Rectal smooth muscle tissue (tissue), 1 donor: ENCODE measurements around the gene GPR162.

ENCODE experiments used
- H3K27ac ChIP-seq: one replicate; pipeline ENCODE4 v1.7.0; 2013; ENCODE audit warnings: low read depth, low read length, inconsistent platforms
- H3K27me3 ChIP-seq: one replicate; pipeline ENCODE4 v1.7.0; 2013; ENCODE audit warnings: low read length; ENCODE audit not compliant: control insufficient read depth, insufficient read depth
- H3K36me3 ChIP-seq: one replicate; pipeline ENCODE4 v1.7.0; 2013; ENCODE audit warnings: low read length; ENCODE audit not compliant: control insufficient read depth, insufficient read depth
- H3K4me1 ChIP-seq: one replicate; pipeline ENCODE4 v1.7.0; 2013; ENCODE audit warnings: low read length; ENCODE audit not compliant: control insufficient read depth, insufficient read depth
- H3K4me3 ChIP-seq: one replicate; pipeline ENCODE4 v1.7.0; 2013; ENCODE audit warnings: low read length
- H3K9ac ChIP-seq: one replicate; pipeline ENCODE4 v1.7.0; 2013; ENCODE audit warnings: low read length

GPR162 gene

DNA sequence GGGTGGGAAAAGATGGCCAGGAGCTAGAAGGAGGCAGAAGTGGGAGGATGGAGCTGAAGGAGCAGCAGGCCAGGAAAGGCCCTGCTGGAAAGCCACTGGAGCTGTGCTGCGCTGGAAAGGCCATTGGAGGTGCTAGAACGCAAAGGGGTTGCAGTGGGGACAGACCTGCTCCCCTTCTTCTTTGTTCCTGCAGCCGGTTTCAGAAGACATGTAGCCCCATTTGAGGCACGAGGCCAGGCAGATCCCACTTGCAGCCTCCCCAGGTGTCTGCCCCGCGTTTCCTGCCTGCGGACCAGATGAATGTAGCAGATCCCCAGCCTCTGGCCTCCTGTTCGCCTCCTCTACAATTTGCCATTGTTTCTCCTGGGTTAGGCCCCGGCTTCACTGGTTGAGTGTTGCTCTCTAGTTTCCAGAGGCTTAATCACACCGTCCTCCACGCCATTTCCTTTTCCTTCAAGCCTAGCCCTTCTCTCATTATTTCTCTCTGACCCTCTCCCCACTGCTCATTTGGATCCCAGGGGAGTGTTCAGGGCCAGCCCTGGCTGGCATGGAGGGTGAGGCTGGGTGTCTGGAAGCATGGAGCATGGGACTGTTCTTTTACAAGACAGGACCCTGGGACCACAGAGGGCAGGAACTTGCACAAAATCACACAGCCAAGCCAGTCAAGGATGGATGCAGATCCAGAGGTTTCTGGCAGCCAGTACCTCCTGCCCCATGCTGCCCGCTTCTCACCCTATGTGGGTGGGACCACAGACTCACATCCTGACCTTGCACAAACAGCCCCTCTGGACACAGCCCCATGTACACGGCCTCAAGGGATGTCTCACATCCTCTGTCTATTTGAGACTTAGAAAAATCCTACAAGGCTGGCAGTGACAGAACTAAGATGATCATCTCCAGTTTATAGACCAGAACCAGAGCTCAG lies 2.3 kb upstream of the GPR162 start:
- Histone ChIP-seq H3K27ac (no peak overlapping the region), H3K36me3 (no peaks in the 10 kb centered on the region), H3K4me1 (peaks cover 3% of the 10 kb centered on the region), H3K4me3 (no peak overlapping the region), H3K27me3 (peaks cover 6% of the 10 kb centered on the region), H3K9ac (no peak overlapping the region)

DNA sequence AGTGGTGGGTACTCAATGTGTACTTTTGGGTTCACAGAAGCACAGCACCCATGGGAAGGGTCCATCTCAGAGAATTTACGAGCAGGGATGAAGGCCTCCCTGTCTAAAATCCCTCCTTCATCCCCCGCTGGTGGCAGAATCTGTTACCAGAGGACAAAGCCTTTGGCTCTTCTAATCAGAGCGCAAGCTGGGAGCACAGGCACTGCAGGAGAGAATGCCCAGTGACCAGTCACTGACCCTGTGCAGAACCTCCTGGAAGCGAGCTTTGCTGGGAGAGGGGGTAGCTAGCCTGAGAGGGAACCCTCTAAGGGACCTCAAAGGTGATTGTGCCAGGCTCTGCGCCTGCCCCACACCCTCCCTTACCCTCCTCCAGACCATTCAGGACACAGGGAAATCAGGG lies 1.5 kb upstream of the GPR162 start:
- Histone ChIP-seq H3K4me1 (peaks cover 7% of the 10 kb centered on the region), H3K4me3 (no peak overlapping the region), H3K36me3 (no peaks in the 10 kb centered on the region), H3K9ac (no peak overlapping the region), H3K27me3 (peaks cover 9% of the 10 kb centered on the region), H3K27ac (no peak overlapping the region)

DNA sequence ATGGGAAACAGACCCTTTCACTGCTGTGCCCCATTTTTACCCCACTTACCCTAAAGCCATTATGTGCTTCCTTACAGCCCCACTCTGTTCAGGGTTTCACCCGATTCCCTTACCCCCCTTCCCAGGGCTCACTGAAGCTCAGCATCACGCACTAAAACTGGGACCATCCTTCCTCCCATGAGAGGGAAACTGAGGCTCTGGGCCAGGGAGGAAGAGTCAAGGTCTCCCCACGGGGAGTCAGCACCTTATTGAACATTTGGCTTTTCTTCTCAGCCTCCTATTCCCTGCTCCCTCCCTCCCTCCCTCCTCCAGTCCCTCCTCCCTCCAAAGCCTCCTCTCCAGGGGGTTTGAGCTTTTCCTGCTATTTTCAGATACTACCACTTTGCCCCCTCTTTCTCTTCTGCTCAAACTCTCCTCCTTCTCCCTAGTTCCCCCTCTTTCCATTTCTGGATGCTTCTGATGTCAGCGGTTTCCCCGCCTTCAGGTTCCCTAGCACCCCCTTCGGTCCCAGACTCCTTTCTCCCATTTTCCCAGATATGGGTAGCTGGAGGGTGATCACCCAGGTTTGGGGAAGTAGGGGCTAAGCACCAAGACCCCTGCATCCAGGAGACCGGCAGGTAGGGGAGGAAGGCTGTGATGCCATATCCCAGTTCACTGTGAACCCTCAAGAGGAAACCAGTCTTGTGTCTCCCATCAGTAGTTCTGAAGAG lies 960 bp downstream of the GPR162 start:
- Histone ChIP-seq H3K4me3 (peak overlapping the region; percentile 69), H3K36me3 (no peaks in the 10 kb centered on the region), H3K27ac (no peak overlapping the region), H3K9ac (no peak overlapping the region), H3K4me1 (peaks cover 18% of the 10 kb centered on the region), H3K27me3 (peaks cover 9% of the 10 kb centered on the region)

DNA sequence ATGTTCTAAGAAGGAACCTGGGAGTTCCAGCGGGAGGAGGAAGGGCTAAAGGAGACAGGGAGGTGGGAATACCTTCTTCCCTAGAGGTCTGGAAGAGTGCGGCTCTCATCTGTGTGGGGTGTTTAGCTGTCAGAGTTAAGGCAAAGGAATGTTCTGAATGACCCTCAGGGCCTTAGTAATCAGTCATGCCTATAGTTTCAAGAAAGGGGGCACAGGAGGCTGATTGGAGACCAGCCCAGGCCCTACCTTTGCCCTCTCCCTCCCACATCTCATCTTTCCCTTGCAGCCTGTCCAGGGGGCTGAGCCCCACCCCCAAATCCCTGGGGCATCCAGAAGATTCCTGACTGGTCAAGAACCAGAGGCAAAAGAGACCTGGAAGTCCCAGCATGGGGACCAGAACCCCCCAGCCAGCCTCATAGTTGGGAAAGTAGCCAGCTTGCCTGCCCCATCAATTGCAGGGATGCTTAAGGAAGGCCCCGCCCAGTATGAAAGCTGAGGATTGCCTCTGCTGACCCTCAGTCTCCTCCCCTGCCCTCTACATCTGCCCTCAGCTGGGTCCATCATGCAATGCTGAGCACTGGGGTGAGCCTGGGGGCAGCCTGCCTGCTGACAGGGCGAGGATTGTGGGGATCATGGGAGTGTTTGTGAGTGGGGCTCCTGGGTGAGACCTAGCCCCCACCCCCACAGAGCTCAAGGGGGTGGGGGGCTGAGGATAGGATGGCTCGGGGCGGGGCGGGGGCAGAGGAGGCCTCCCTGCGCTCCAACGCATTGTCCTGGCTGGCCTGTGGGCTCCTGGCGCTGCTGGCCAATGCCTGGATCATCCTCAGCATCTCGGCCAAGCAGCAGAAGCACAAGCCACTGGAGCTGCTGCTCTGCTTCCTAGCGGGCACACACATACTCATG lies 1.8 kb downstream of the GPR162 start:
- Histone ChIP-seq H3K27me3 (peaks cover 9% of the 10 kb centered on the region), H3K36me3 (no peaks in the 10 kb centered on the region), H3K27ac (no peak overlapping the region), H3K4me3 (no peak overlapping the region), H3K9ac (no peak overlapping the region), H3K4me1 (peaks cover 18% of the 10 kb centered on the region)

DNA sequence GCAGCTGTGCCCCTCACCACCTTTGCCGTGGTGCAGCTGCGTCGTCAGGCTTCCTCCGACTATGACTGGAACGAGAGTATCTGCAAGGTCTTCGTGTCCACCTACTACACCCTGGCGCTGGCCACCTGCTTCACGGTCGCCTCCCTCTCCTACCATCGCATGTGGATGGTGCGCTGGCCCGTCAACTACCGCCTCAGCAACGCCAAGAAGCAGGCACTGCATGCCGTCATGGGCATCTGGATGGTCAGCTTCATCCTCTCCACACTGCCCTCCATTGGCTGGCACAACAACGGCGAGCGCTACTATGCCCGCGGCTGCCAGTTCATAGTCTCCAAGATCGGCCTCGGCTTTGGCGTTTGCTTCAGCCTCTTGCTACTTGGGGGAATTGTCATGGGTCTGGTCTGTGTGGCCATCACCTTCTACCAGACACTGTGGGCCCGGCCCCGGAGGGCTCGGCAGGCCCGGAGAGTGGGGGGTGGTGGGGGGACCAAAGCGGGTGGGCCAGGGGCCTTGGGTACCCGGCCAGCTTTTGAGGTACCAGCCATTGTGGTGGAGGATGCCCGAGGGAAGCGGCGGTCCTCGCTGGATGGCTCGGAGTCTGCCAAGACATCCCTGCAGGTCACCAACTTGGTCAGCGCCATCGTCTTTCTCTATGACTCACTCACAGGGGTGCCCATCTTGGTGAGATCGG lies 2.6 kb downstream of the GPR162 start:
- Histone ChIP-seq H3K36me3 (no peaks in the 10 kb centered on the region), H3K4me1 (peaks cover 18% of the 10 kb centered on the region), H3K27me3 (peaks cover 9% of the 10 kb centered on the region), H3K9ac (no peak overlapping the region), H3K27ac (no peak overlapping the region), H3K4me3 (no peak overlapping the region)

DNA sequence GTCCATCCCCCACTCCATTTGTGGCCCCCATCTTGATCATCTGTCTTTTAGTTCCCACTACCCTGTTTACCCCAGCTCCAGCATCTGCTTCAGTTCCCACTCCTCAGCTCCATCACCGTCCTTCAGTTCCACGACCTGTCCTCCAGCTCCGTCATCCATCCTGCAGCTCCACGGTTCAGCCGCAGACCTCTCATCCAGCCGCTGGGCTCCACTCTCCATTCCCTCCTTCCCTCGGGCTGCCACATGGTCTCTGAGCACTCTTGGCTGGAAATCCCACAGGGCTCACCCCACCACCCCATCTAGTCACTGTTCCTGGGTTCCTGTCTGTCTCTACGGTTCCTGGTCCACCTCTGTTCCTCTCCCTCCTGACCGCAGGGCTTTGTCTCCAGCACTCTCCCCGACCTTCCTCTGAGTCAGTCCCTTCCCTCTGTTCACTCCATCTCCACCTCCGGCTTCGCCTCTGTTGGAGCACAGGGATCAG lies 3.3 kb downstream of the GPR162 start:
- Histone ChIP-seq H3K4me3 (no peak overlapping the region), H3K27ac (no peak overlapping the region), H3K36me3 (no peaks in the 10 kb centered on the region), H3K9ac (no peak overlapping the region), H3K27me3 (peaks cover 9% of the 10 kb centered on the region), H3K4me1 (peaks cover 18% of the 10 kb centered on the region)

DNA sequence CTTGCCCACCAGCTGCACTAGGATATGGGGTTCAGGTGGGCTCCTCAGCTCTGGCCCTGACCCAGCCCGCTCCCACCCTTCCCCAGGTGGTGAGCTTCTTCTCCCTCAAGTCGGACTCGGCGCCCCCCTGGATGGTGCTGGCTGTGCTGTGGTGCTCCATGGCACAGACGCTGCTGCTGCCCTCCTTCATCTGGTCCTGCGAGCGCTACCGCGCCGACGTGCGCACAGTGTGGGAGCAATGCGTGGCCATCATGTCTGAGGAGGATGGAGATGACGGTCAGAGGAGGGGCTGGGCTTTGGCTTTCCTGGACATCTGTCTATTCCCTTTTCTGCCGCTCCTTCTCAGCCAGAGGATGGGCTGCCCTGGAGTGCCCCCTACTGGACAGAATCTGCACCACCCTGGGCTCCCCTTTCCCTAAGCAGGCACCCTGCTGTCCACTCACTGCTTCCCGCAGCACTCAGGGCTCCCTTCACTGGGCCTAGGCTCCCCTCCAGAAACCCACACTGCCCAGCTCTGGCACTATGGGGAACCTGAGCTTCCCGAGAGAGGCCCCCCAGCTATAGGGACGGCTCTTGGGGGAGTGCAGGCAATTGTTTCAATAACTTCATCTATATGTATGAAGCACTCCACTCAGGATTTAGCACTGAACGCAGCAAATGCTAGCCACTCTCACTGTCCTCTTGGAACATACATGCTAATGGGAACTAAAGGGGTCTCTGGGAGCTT lies 3.9 kb downstream of the GPR162 start:
- H3K27me3 ChIP-seq = peaks cover 5% of the 10 kb centered on the region
- no peak overlapping the region for H3K27ac ChIP-seq
- H3K4me3 ChIP-seq = peak overlapping the region; percentile 46
- no peak overlapping the region for H3K9ac ChIP-seq
- peaks cover 18% of the 10 kb centered on the region for H3K4me1 ChIP-seq
- H3K36me3 ChIP-seq = no peaks in the 10 kb centered on the region

DNA sequence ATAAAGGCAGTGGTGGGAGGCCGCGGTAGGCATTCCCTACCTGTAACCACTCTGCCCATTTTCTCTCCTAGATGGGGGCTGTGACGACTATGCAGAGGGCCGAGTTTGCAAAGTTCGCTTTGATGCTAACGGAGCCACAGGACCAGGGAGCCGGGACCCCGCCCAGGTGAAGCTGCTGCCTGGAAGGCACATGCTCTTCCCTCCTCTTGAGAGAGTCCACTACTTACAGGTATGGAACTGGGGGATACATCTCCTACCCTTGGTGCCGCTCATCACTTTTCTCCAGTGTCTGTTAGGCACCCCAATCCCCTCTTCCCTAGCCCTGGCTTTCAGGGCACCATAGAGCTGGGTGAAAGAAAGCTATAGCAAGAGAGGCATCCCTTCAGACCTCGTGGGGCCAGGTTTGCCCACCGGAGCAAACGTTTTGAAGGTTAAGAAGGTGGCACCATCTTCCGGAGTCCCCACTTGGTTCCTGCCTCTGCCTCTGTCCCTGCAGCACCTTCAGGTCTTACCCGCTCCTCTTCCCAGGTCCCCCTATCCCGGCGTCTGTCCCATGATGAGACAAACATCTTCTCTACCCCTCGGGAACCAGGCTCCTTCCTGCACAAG lies 4.6 kb downstream of the GPR162 start:
- no peaks in the 10 kb centered on the region for H3K36me3 ChIP-seq
- no peak overlapping the region for H3K9ac ChIP-seq
- H3K27ac ChIP-seq = no peak overlapping the region
- peaks cover 15% of the 10 kb centered on the region for H3K4me1 ChIP-seq
- peaks cover 5% of the 10 kb centered on the region for H3K27me3 ChIP-seq
- no peak overlapping the region for H3K4me3 ChIP-seq

DNA sequence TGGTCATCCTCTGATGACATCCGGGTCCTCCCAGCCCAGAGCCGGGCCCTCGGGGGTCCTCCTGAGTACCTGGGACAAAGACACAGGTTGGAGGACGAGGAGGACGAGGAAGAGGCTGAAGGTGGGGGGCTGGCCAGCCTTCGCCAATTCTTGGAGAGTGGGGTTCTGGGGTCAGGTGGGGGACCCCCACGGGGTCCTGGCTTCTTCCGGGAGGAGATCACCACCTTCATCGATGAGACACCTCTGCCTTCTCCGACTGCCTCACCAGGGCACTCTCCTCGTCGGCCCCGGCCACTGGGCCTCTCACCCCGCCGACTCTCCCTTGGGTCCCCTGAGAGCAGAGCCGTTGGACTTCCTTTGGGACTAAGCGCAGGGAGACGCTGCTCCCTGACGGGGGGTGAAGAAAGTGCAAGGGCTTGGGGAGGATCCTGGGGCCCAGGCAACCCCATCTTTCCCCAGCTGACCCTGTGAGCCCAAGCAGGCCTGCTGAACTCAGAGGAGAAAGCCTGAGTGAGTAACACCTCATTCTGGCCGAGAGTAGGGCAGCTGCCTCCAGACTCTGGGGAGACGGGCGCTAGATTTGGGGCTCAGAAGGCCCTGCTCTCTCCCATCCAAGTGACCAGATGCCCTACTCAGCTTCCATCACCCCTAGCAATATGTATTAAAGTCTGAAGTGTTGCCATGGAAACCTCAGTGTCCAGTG lies 5.3 kb downstream of the GPR162 start:
- H3K4me1 ChIP-seq = peaks cover 15% of the 10 kb centered on the region
- H3K27ac ChIP-seq = peak overlapping the region; percentile 3

DNA sequence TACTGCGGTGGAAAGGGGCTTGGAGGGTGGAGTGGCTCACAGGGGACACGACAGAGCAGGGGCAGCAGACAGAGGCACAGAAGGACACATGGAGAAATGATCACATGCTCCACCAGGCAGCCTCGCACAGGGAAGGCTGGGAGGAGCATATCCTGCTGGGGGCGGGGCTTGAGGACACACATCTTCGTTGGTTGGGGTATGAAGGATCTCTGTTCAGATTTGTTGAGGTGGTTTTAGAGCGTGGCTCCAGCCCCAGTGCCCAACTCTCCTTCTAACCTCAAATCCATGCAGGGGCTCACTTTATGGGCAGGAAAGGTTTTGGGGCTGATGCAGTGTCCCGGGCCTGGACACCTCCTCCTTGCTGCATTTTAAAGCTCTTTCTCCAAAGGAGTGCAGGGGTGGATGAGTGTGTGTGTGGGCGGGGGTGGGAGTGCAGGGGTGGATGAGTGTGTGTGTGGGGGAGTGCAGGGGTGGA lies 5.9 kb downstream of the GPR162 start:
- Histone ChIP-seq H3K36me3 (no peaks in the 10 kb centered on the region), H3K27me3 (peaks cover 3% of the 10 kb centered on the region), H3K9ac (no peak overlapping the region), H3K4me3 (peak overlapping the region; percentile 23), H3K27ac (peak overlapping the region; percentile 3), H3K4me1 (peaks cover 15% of the 10 kb centered on the region)

More for the DNA sequence above, 5.3 kb downstream of the GPR162 start:
- Histone ChIP-seq H3K4me3 (no peak overlapping the region), H3K27me3 (peaks cover 5% of the 10 kb centered on the region), H3K9ac (no peak overlapping the region), H3K36me3 (no peaks in the 10 kb centered on the region)
